Measurements from ENCODE around the gene PPP1R9A. TPM values are rescaled to one million over a fixed set of nuclear protein-coding genes. Genes with fewer than 3 reads are reported as not detected.

The PPP1R9A gene
- total and polyA plus RNA-seq, 7 donors = 1.8 to 51.3 (median 43.5) TPM

DNA sequence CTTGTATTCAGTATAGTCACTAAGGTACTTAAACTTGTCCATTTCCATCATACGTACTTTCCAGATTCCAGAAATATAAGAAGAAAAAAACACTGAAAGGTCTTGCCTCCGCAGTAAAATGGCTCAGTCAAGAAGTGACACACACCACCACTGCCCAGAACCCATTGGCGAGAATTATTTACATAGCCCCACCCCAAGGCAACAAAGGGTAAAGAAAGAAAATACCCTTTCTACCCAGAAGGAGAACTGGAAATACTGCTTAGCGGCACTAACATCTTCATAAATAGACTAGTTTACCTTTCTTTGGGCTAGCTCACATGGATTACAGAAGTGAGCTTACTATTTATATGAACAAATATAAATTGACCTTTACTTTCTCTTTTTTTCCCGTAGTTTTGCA is 194.0 kb downstream of the PPP1R9A start:
- Histone ChIP-seq H3K27me3 (no peaks in the 10 kb centered on the region), H3K4me1 (peaks cover 0 to 48% (median 26%) of the 10 kb centered on the region in 4 donors), H3K4me3 (no peak overlapping the region), H3K27ac (no peak overlapping the region), H3K36me3 (no peaks in the 10 kb centered on the region), H3K9me3 (no peaks in the 10 kb centered on the region)
- WGBS, 2 donors = 86 to 89% methylated on average over 5 of the region's 5 CpGs
- TF ChIP-seq EP300 (IDR thresholded peaks at IDR 0.05) (no peak), POLR2A (IDR thresholded peaks at IDR 0.05) (no peak), POLR2AphosphoS5 (IDR thresholded peaks at IDR 0.05) (no peak)
- TF ChIP-seq, protein P1, sequence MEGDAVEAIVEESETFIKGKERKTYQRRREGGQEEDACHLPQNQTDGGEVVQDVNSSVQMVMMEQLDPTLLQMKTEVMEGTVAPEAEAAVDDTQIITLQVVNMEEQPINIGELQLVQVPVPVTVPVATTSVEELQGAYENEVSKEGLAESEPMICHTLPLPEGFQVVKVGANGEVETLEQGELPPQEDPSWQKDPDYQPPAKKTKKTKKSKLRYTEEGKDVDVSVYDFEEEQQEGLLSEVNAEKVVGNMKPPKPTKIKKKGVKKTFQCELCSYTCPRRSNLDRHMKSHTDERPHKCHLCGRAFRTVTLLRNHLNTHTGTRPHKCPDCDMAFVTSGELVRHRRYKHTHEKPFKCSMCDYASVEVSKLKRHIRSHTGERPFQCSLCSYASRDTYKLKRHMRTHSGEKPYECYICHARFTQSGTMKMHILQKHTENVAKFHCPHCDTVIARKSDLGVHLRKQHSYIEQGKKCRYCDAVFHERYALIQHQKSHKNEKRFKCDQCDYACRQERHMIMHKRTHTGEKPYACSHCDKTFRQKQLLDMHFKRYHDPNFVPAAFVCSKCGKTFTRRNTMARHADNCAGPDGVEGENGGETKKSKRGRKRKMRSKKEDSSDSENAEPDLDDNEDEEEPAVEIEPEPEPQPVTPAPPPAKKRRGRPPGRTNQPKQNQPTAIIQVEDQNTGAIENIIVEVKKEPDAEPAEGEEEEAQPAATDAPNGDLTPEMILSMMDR (IDR thresholded peaks at IDR 0.05) = no peak
- intact Hi-C loops (cut with DNase I) = no loop called here
- DNase-seq = no peak

DNA sequence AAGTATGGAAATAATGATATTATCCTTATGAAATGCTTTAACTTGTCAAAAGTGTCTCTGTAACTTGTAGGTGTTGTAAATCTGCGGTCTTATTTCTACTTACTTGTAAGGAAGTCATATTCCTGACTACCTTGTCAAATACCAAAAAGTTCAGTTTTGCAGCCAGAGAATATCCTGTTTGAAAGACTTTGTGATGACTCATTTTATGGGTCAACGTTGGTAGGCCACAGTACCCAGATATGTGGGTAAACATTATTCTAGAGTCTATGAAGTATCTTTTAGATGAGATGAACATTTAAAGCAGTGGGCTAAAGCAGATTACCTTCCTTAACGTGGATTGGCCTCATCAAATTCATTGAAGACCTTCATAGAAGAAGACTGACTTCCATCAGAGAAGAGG is 195.3 kb downstream of the PPP1R9A start:
- Histone ChIP-seq H3K36me3 (no peaks in the 10 kb centered on the region), H3K4me3 (no peak overlapping the region), H3K9me3 (no peaks in the 10 kb centered on the region), H3K27ac (peak overlapping the region in 3 of 4 donors; percentile 33 to 78 (median 54)), H3K27me3 (no peaks in the 10 kb centered on the region), H3K4me1 (peaks cover 0 to 53% (median 26%) of the 10 kb centered on the region in 4 donors)
- no peak for DNase-seq
- no peak for TF ChIP-seq EP300 (IDR thresholded peaks at IDR 0.05)
- no peak for TF ChIP-seq POLR2AphosphoS5 (IDR thresholded peaks at IDR 0.05)
- TF ChIP-seq, protein P1 (IDR thresholded peaks at IDR 0.05) = no peak
- no peak for TF ChIP-seq POLR2A (IDR thresholded peaks at IDR 0.05)
- 59 to 68% methylated on average over 3 of the region's 3 CpGs for WGBS, 2 donors
- intact Hi-C loops (cut with DNase I) = no loop called here

DNA sequence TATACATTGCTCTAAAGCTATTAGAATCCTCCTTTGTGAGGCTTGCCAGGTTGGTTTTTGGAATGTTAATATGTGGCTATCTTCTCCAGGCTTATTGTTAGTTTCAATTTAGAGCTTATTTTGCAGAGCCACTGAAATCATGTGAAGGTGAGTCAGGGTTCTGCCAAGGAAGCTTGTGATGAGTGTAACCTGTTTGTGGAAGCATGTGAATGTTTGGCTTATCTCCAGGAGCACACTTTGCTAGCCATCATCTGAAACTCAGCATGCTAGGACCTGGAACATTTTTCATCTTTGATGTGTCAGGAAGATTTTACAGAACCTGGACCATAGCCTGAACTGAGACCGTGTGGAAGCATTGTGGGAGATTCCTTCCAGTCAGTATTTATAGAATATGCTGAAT is 197.3 kb downstream of the PPP1R9A start:
- no peaks in the 10 kb centered on the region for H3K36me3 ChIP-seq

DNA sequence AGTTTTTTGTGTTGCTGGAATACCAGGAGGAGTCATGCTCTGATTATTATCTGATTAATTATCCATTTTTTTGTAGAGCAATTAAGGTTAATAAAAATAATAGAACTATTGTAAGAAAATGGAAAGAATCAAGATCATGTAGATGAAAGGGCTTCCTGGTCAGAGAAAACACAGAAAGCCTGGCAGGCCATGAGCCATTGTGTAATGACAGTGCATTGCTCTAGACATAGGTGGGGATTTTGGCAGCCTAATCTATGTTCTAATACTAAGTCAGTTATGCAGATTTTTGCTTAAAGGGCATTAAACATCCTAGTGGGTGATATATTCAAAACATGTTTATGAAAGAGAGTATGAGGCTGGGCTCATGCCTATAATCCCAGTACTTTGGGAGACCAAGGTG is 198.2 kb downstream of the PPP1R9A start:
- no peaks in the 10 kb centered on the region for H3K27me3 ChIP-seq
- intact Hi-C loops (cut with DNase I) = no loop called here
- peak overlapping the region in 3 of 4 donors; percentile 66 to 78 (median 75) for H3K27ac ChIP-seq
- H3K4me3 ChIP-seq = no peak overlapping the region
- no peaks in the 10 kb centered on the region for H3K9me3 ChIP-seq
- H3K4me1 ChIP-seq = peaks cover 0 to 39% (median 17%) of the 10 kb centered on the region in 4 donors
- TF ChIP-seq POLR2AphosphoS5 (IDR thresholded peaks at IDR 0.05) (no peak), POLR2A (IDR thresholded peaks at IDR 0.05) (no peak), EP300 (IDR thresholded peaks at IDR 0.05) (no peak)
- TF ChIP-seq, protein P1 (IDR thresholded peaks at IDR 0.05) = no peak
- no peaks in the 10 kb centered on the region for H3K36me3 ChIP-seq
- no peak for DNase-seq

More for the DNA sequence above, 197.3 kb downstream of the PPP1R9A start:
- Histone ChIP-seq H3K27me3 (no peaks in the 10 kb centered on the region), H3K27ac (peak overlapping the region; percentile 32 to 78 (median 70)), H3K4me3 (peak overlapping the region in 2 of 4 donors; percentile 3 to 16), H3K9me3 (no peaks in the 10 kb centered on the region), H3K4me1 (peaks cover 0 to 39% (median 17%) of the 10 kb centered on the region in 4 donors)
- no peak for DNase-seq
- peak; percentile 27 to 76 (median 51) for TF ChIP-seq POLR2AphosphoS5 (IDR thresholded peaks at IDR 0.05)
- TF ChIP-seq POLR2A (IDR thresholded peaks at IDR 0.05) = no peak
- TF ChIP-seq EP300 (IDR thresholded peaks at IDR 0.05) = peak in 2 of 4 donors; percentile 26 to 70
- TF ChIP-seq, protein P1 (IDR thresholded peaks at IDR 0.05) = no peak
- 14 to 26% methylated on average over 1 of the region's 1 CpG for WGBS, 2 donors
- intact Hi-C loops (cut with DNase I) = no loop called here

DNA sequence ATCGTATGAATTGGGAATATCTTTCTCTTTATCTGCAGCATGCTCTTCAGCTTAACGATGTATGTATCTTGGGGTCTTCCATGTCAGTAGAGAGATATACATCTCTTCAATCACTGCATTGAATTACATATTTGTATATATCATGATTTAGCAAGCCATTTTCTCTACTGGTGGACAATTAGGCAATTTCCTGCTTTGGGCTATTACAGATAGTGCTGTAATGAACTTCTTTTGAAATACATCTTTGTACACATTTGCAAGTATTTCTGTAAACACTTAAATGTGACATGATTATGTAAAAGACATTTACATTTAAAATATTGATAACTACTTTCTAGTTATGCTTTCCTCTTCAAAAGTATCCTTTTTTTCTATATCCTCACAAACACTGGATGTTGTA is 199.0 kb downstream of the PPP1R9A start:
- no peak for DNase-seq
- intact Hi-C loops (cut with DNase I) = no loop called here
- 95 to 98% methylated on average over 2 of the region's 2 CpGs for WGBS, 2 donors
- no peaks in the 10 kb centered on the region for H3K36me3 ChIP-seq
- H3K27me3 ChIP-seq = no peaks in the 10 kb centered on the region
- no peaks in the 10 kb centered on the region for H3K9me3 ChIP-seq
- peak overlapping the region in 3 of 4 donors; percentile 66 to 78 (median 75) for H3K27ac ChIP-seq
- H3K4me3 ChIP-seq = no peak overlapping the region
- H3K4me1 ChIP-seq = peaks cover 0 to 39% (median 17%) of the 10 kb centered on the region in 4 donors
- TF ChIP-seq, protein P1 (IDR thresholded peaks at IDR 0.05) = no peak
- no peak for TF ChIP-seq POLR2A (IDR thresholded peaks at IDR 0.05)
- TF ChIP-seq EP300 (IDR thresholded peaks at IDR 0.05) = no peak
- TF ChIP-seq POLR2AphosphoS5 (IDR thresholded peaks at IDR 0.05) = no peak

Measured in sigmoid colon (tissue), 7 donors.